Measurements from ENCODE around the gene EIF1AD. TPM values are rescaled to one million over a fixed set of nuclear protein-coding genes. Genes with fewer than 3 reads are reported as not detected.

Gene EIF1AD
- total and polyA plus RNA-seq, 9 of the 15 experiments (the other 6 are each of a cell fraction or from before 2014, with no cell fraction given): 50.1 to 98.8 (median 58.7) TPM

DNA sequence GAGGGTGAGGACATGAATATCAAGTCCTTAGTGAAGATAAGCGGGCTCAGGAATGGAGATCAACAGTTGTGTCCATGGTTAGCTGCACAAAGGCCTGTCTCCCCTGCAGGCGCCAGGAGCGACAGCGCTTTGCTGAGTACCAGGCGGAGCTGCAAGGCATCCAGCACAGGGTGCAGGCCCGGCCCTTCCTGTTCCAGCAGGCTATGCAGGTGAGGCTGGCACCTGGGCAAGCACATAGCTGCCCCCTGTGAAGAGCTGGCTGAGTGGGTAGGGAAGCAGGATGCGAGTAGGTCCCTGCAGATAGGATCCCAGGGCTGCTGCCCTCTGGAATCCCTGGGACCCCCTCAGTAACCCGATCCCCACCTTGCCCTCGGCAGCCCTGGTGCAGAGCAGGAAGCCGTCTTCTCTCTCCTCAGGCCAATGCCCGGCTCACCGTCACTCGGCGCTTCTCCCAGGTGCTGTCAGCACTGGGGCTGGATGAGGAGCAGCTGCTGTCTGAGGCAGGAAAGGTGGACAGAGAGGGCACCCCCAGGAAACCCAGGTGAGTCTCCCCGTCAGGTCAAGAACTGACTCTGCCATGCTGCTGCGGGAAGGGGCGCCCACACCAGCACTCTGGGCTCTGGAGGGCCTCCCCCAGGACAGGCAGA, 43.1 kb downstream of the EIF1AD start (continued):
- TF ChIP-seq GTF3C2 (IDR thresholded peaks at IDR 0.05; ENCODE audit: borderline replicate concordance, extremely low read depth, insufficient read length) (no peak), ZNF3 (CRISPR knock-in tag; IDR thresholded peaks at IDR 0.05) (no peak)

DNA sequence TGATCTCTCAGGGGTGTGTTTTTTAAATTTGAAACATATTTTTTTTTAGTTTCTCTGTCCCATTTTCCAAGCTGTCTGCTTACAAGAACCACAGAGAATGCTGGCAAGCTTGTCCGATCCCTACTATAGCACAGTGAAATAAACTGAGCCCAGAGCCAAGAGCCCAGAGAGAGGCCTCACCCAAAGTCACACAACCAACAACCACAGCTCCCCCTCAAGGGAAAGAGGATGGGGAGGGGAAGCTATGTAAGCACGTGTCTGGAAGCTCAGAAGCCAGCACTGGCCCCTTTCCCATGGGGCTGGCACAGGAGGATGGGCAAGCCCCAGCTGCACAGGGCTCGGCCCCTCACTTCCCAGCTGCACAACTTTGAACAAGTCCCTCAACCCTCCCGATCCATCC, 43.7 kb downstream of the EIF1AD start:
- H3K27me3 ChIP-seq (ENCODE audit: control insufficient read depth in 2 of 2, insufficient read depth in 2 of 2, low read length in 2 of 2): no peaks in the 10 kb centered on the region
- no TSS peak for BruUV-seq (replicated peaks)
- ChIA-PET CTCF (ENCODE audit: low intra/inter-chr PET ratio) (no interaction called here), POLR2A (interaction anchor here (0.9 to 1.9 kb wide), 4 partner anchors 34 to 65 kb away, joined by 4 to 7 read pairs (median 5); partner anchors contain the start of gene FOSL1)
- intact Hi-C loops (cut with micrococcal nuclease) (no loop called here), in situ Hi-C loops (cut with MboI) (no loop called here)
- H3K9ac ChIP-seq (ENCODE audit: insufficient read depth in 1 of 2, low read depth in 2 of 2, low read length in 2 of 2): peak overlapping the region in 1 of 2 experiments; percentile 37; a peak in 2 of 4 replicates
- H3K79me2 ChIP-seq (ENCODE audit: control insufficient read depth, insufficient read depth, low read length): peaks cover 23% of the 10 kb centered on the region
- no peak overlapping the region for H3K4me3 ChIP-seq
- 59% methylated on average over 4 of the region's 4 CpGs for WGBS (ENCODE audit: insufficient coverage, low coverage, missing lambda C conversion rate)
- FAIRE-seq: no peak
- no peak overlapping the region for H3K27ac ChIP-seq (ENCODE audit: extremely low read depth, low read depth, low read length)
- H3K4me2 ChIP-seq (ENCODE audit: insufficient read depth, low read length): no peak overlapping the region
- H3K9me1 ChIP-seq (ENCODE audit: control insufficient read depth, insufficient read depth, low read length): peaks cover 3% of the 10 kb centered on the region
- no peaks in the 10 kb centered on the region for H4K20me1 ChIP-seq (replicated peaks; ENCODE audit: control insufficient read depth, insufficient read depth, low read length)
- ATAC-seq: no peak
- peaks cover 8 to 32% of the 10 kb centered on the region in 2 experiments; a peak in 4 of 5 replicates for H3K4me1 ChIP-seq (replicated peaks in 1 of 2; ENCODE audit: control insufficient read depth in 2 of 2, insufficient read depth in 2 of 2, low read length in 2 of 2)
- DNase-seq (ENCODE audit: extremely low read depth in 1 of 4, low spot score in 3 of 4): no peak
- no peak overlapping the region for H2AFZ ChIP-seq (ENCODE audit: low read depth, low read length)
- H3K9me3 ChIP-seq (replicated peaks; ENCODE audit: control insufficient read depth, insufficient read depth, low read depth, low read length): no peaks in the 10 kb centered on the region
- H3K36me3 ChIP-seq (ENCODE audit: control insufficient read depth, insufficient read depth, low read length): peaks cover 3% of the 10 kb centered on the region; the same call in 1 of the 3 replicates
- TF ChIP-seq TCF7L2 (IDR thresholded peaks at IDR 0.05; ENCODE audit: low read depth, low read length) (no peak), NR2F6 (CRISPR knock-in tag; IDR thresholded peaks at IDR 0.05) (no peak), TARDBP (IDR thresholded peaks at IDR 0.05) (no peak), ELF2 (CRISPR knock-in tag; IDR thresholded peaks at IDR 0.05) (no peak), IFI16 (CRISPR knock-in tag; IDR thresholded peaks at IDR 0.05) (no peak), ZBTB26 (CRISPR knock-in tag; IDR thresholded peaks at IDR 0.05) (no peak), MIER1 (IDR thresholded peaks at IDR 0.05; ENCODE audit: low read depth) (no peak), BMI1 (IDR thresholded peaks at IDR 0.05; ENCODE audit: low read length) (no peak), ZNF184 (CRISPR knock-in tag; IDR thresholded peaks at IDR 0.05) (no peak), SPI1 (IDR thresholded peaks at IDR 0.05; ENCODE audit: borderline replicate concordance, low read depth, low read length) (no peak), TAL1 (IDR thresholded peaks at IDR 0.05) (no peak), ZBTB43 (CRISPR knock-in tag; IDR thresholded peaks at IDR 0.05) (no peak), POLR2A (conservative IDR thresholded peaks at IDR 0.05) (no peak)

All from K562 (cell line).